Measurements from ENCODE around the gene MED15. TPM values are rescaled to one million over a fixed set of nuclear protein-coding genes. Genes with fewer than 3 reads are reported as not detected.

The MED15 gene
- total RNA-seq, 2 donors from 2014 or later: 61.4 to 62.7 TPM

GRCh38 chr22:20488946-20489345 lies 18.5 kb upstream of the MED15 start:
- no peak overlapping the region for H3K4me3 ChIP-seq (ENCODE audit: low read length)
- H3K9me3 ChIP-seq (ENCODE audit: control insufficient read depth, low read length): no peaks in the 10 kb centered on the region
- no peaks in the 10 kb centered on the region for H3K9me3 Mint-ChIP-seq
- DNase-seq: peak; percentile 66
- no peaks in the 10 kb centered on the region for H3K4me1 ChIP-seq (ENCODE audit: control insufficient read depth, insufficient read depth, low read length)
- peak; percentile 28 for TF ChIP-seq CTCF (conservative IDR thresholded peaks at IDR 0.05)
- H3K27ac Mint-ChIP-seq: no peak overlapping the region
- no peaks in the 10 kb centered on the region for H3K27me3 ChIP-seq (ENCODE audit: control insufficient read depth, insufficient read depth, low read length, poor library complexity, severe bottlenecking)
- H3K27me3 Mint-ChIP-seq (ENCODE audit: insufficient read depth): peaks cover 6% of the 10 kb centered on the region
- H3K4me3 Mint-ChIP-seq: no peak overlapping the region
- peaks cover 7% of the 10 kb centered on the region for H3K36me3 Mint-ChIP-seq (ENCODE audit: low read depth)
- no peaks in the 10 kb centered on the region for H3K36me3 ChIP-seq (ENCODE audit: control insufficient read depth, insufficient read depth, low read length)
- no peak overlapping the region for H3K27ac ChIP-seq (ENCODE audit: low read depth, low read length)
- no peak overlapping the region for H3K9ac ChIP-seq (ENCODE audit: extremely low read depth, low read length, poor library complexity, severe bottlenecking)
- H3K4me1 Mint-ChIP-seq: peaks cover 14% of the 10 kb centered on the region
- WGBS, 2 experiments (ENCODE audit: insufficient coverage in 1 of 2, insufficient read length in 1 of 2): 90% methylated on average over 11 of the region's 11 CpGs; no CpG with 5 or more reads in 1 of the 2 experiments

- DNase-seq: no peak
- no peak overlapping the region for H3K27ac ChIP-seq (ENCODE audit: low read depth, low read length)
- H3K27ac Mint-ChIP-seq: no peak overlapping the region
- peaks cover 18% of the 10 kb centered on the region for H3K4me1 Mint-ChIP-seq
- H3K9ac ChIP-seq (ENCODE audit: extremely low read depth, low read length, poor library complexity, severe bottlenecking): no peak overlapping the region
- H3K4me1 ChIP-seq (ENCODE audit: control insufficient read depth, insufficient read depth, low read length): no peaks in the 10 kb centered on the region
- H3K27me3 ChIP-seq (ENCODE audit: control insufficient read depth, insufficient read depth, low read length, poor library complexity, severe bottlenecking): no peaks in the 10 kb centered on the region
- no peak overlapping the region for H3K4me3 ChIP-seq (ENCODE audit: low read length)
- no peaks in the 10 kb centered on the region for H3K9me3 Mint-ChIP-seq
- no peak overlapping the region for H3K4me3 Mint-ChIP-seq
- 97 to 100% methylated on average over 6 of the region's 6 CpGs for WGBS, 2 experiments (ENCODE audit: insufficient coverage in 1 of 2, insufficient read length in 1 of 2)
- H3K36me3 ChIP-seq (ENCODE audit: control insufficient read depth, insufficient read depth, low read length): no peaks in the 10 kb centered on the region
- peaks cover 6% of the 10 kb centered on the region for H3K36me3 Mint-ChIP-seq (ENCODE audit: low read depth)
- TF ChIP-seq CTCF (conservative IDR thresholded peaks at IDR 0.05): no peak
- peaks cover 12% of the 10 kb centered on the region for H3K27me3 Mint-ChIP-seq (ENCODE audit: insufficient read depth)
- H3K9me3 ChIP-seq (ENCODE audit: control insufficient read depth, low read length): no peaks in the 10 kb centered on the region
These were observed 17.0 kb upstream of the MED15 start for GRCh38 chr22:20490183-20490940.

GRCh38 chr22:20490941-20491307 lies 16.5 kb upstream of the MED15 start:
- Mint-ChIP-seq H3K4me3 (no peak overlapping the region), H3K9me3 (no peaks in the 10 kb centered on the region), H3K36me3 (ENCODE audit: low read depth) (peaks cover 5% of the 10 kb centered on the region), H3K27ac (no peak overlapping the region), H3K27me3 (ENCODE audit: insufficient read depth) (peaks cover 12% of the 10 kb centered on the region), H3K4me1 (peaks cover 18% of the 10 kb centered on the region)
- no peak overlapping the region for H3K9ac ChIP-seq (ENCODE audit: extremely low read depth, low read length, poor library complexity, severe bottlenecking)
- H3K36me3 ChIP-seq (ENCODE audit: control insufficient read depth, insufficient read depth, low read length): no peaks in the 10 kb centered on the region
- no peaks in the 10 kb centered on the region for H3K9me3 ChIP-seq (ENCODE audit: control insufficient read depth, low read length)
- H3K27ac ChIP-seq (ENCODE audit: low read depth, low read length): no peak overlapping the region
- no peaks in the 10 kb centered on the region for H3K27me3 ChIP-seq (ENCODE audit: control insufficient read depth, insufficient read depth, low read length, poor library complexity, severe bottlenecking)
- no peak for DNase-seq
- no peak overlapping the region for H3K4me3 ChIP-seq (ENCODE audit: low read length)
- WGBS, 2 experiments (ENCODE audit: insufficient coverage in 1 of 2, insufficient read length in 1 of 2): 96 to 100% methylated on average over 1 of the region's 1 CpG
- H3K4me1 ChIP-seq (ENCODE audit: control insufficient read depth, insufficient read depth, low read length): no peaks in the 10 kb centered on the region
- TF ChIP-seq CTCF (conservative IDR thresholded peaks at IDR 0.05): no peak

All from endodermal cell (in vitro differentiated cells).